ENCODE data around the gene DDX43. TPM values are rescaled to one million over a fixed set of nuclear protein-coding genes. Genes with fewer than 3 reads are reported as not detected.

Gene DDX43
- polyA plus RNA-seq, 1 of the 3 experiments (the other 2 are of a cell fraction) = not detected

DNA sequence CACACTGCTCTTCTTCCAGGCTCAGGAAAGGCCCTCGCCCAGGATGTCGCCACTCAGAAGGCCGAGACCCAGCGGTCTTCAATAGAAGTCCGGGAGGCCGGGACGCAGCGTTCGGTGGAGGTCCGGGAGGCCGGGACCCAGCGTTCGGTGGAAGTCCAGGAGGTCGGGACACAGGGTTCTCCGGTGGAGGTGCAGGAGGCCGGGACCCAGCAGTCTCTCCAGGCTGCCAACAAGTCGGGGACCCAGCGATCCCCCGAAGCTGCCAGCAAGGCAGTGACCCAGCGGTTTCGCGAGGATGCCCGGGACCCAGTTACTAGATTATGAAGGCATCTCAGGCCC lies 31.1 kb upstream of the DDX43 start (continued):
- TF ChIP-seq NFIC (IDR thresholded peaks at IDR 0.05; ENCODE audit: borderline replicate concordance) (no peak), NRF1 (IDR thresholded peaks at IDR 0.05; ENCODE audit: low read depth, low read length) (no peak)

DNA sequence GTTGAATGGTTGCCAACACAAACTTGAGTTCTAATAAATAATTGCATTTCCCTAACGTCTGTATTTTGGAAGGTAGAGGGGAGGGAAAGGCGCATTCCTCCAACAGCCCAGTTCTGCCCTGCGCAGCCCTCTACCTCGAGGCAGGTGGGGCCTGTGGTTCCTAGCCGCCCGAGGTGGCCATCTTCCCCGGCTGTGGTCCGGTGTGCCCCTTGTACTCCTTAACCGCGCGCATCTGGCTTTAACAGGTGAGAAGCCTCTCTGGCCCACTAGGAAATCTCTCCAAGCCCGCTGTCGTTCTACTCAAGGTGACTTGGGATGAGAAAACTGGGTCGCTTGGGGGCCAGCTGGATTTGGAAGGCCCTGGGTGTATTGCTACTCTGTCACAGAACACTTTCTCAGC lies 30.5 kb upstream of the DDX43 start:
- TF ChIP-seq, protein P1, sequence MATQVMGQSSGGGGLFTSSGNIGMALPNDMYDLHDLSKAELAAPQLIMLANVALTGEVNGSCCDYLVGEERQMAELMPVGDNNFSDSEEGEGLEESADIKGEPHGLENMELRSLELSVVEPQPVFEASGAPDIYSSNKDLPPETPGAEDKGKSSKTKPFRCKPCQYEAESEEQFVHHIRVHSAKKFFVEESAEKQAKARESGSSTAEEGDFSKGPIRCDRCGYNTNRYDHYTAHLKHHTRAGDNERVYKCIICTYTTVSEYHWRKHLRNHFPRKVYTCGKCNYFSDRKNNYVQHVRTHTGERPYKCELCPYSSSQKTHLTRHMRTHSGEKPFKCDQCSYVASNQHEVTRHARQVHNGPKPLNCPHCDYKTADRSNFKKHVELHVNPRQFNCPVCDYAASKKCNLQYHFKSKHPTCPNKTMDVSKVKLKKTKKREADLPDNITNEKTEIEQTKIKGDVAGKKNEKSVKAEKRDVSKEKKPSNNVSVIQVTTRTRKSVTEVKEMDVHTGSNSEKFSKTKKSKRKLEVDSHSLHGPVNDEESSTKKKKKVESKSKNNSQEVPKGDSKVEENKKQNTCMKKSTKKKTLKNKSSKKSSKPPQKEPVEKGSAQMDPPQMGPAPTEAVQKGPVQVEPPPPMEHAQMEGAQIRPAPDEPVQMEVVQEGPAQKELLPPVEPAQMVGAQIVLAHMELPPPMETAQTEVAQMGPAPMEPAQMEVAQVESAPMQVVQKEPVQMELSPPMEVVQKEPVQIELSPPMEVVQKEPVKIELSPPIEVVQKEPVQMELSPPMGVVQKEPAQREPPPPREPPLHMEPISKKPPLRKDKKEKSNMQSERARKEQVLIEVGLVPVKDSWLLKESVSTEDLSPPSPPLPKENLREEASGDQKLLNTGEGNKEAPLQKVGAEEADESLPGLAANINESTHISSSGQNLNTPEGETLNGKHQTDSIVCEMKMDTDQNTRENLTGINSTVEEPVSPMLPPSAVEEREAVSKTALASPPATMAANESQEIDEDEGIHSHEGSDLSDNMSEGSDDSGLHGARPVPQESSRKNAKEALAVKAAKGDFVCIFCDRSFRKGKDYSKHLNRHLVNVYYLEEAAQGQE (IDR thresholded peaks at IDR 0.05; ENCODE audit: low read depth, low read length) = no peak
- TF ChIP-seq GATA2 (CRISPR knock-in tag; IDR thresholded peaks at IDR 0.05) = no peak
- TF ChIP-seq, protein P2, sequence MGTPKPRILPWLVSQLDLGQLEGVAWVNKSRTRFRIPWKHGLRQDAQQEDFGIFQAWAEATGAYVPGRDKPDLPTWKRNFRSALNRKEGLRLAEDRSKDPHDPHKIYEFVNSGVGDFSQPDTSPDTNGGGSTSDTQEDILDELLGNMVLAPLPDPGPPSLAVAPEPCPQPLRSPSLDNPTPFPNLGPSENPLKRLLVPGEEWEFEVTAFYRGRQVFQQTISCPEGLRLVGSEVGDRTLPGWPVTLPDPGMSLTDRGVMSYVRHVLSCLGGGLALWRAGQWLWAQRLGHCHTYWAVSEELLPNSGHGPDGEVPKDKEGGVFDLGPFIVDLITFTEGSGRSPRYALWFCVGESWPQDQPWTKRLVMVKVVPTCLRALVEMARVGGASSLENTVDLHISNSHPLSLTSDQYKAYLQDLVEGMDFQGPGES (IDR thresholded peaks at IDR 0.05; ENCODE audit: low read depth, low read length) = no peak
- no peak for TF ChIP-seq JUND (IDR thresholded peaks at IDR 0.05)
- TF ChIP-seq TEAD4 (IDR thresholded peaks at IDR 0.05; ENCODE audit: borderline replicate concordance, insufficient read depth) = no peak
- no peak for TF ChIP-seq NRF1 (IDR thresholded peaks at IDR 0.05; ENCODE audit: low read depth, low read length)
- TF ChIP-seq NFIC (IDR thresholded peaks at IDR 0.05; ENCODE audit: borderline replicate concordance) = no peak
- no peak for TF ChIP-seq TCF12 (IDR thresholded peaks at IDR 0.05)
- TF ChIP-seq SMC3 (IDR thresholded peaks at IDR 0.05; ENCODE audit: low read depth, low read length) = no peak
- TF ChIP-seq, protein P3, sequence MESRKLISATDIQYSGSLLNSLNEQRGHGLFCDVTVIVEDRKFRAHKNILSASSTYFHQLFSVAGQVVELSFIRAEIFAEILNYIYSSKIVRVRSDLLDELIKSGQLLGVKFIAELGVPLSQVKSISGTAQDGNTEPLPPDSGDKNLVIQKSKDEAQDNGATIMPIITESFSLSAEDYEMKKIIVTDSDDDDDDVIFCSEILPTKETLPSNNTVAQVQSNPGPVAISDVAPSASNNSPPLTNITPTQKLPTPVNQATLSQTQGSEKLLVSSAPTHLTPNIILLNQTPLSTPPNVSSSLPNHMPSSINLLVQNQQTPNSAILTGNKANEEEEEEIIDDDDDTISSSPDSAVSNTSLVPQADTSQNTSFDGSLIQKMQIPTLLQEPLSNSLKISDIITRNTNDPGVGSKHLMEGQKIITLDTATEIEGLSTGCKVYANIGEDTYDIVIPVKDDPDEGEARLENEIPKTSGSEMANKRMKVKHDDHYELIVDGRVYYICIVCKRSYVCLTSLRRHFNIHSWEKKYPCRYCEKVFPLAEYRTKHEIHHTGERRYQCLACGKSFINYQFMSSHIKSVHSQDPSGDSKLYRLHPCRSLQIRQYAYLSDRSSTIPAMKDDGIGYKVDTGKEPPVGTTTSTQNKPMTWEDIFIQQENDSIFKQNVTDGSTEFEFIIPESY (IDR thresholded peaks at IDR 0.05; ENCODE audit: borderline replicate concordance, low read depth) = no peak
- TF ChIP-seq RAD21 (IDR thresholded peaks at IDR 0.05; ENCODE audit: low read length) = no peak
- no peak for TF ChIP-seq SIN3A (IDR thresholded peaks at IDR 0.05; ENCODE audit: borderline replicate concordance, low read depth, low read length)
- no peak for TF ChIP-seq MEF2A (IDR thresholded peaks at IDR 0.05; ENCODE audit: borderline replicate concordance, low read depth)
- no peak for DNase-seq
- Histone ChIP-seq H3K4me3 (ENCODE audit: low read depth in 2 of 2, low read length in 1 of 2) (no peak overlapping the region), H3K4me2 (no peak overlapping the region), H2AFZ (ENCODE audit: low read depth) (no peak overlapping the region), H3K79me2 (ENCODE audit: insufficient read depth) (no peaks in the 10 kb centered on the region), H3F3A (replicated peaks; ENCODE audit: insufficient read depth) (no peaks in the 10 kb centered on the region), H4K20me1 (ENCODE audit: insufficient read depth) (no peaks in the 10 kb centered on the region), H3K27me3 (ENCODE audit: insufficient read depth) (no peaks in the 10 kb centered on the region), H3K36me3 (replicated peaks in 1 of 2; ENCODE audit: control insufficient read depth in 1 of 2, insufficient read depth in 2 of 2, low read length in 1 of 2) (no peaks in the 10 kb centered on the region), H3K27ac (ENCODE audit: low read depth in 2 of 2, low read length in 1 of 2) (no peak overlapping the region), H3K9me2 (no peaks in the 10 kb centered on the region), H3K9ac (no peak overlapping the region), H3K9me3 (no peaks in the 10 kb centered on the region), H3K4me1 (ENCODE audit: control insufficient read depth in 1 of 2, insufficient read depth in 2 of 2, low read depth in 1 of 2, low read length in 1 of 2) (no peaks in the 10 kb centered on the region)
- 85% methylated on average over 14 of the region's 14 CpGs for WGBS (ENCODE audit: low lambda C conversion rate)
- POLR2A ChIA-PET = no interaction called here
- CTCF ChIA-PET = no interaction called here
